GM19099 (cell line): ENCODE results near the gene TRIM47.
A peak's percentile ranks its signal among the peaks of the same experiment; 100 is the strongest.

Experiments used
- POLR2A ChIP-seq: IDR thresholded peaks from 3 replicates; pipeline ENCODE4 v1.6.1; 2011; ENCODE audit warnings: low read depth; ENCODE audit not compliant: insufficient read length; ENCODE audit errors: extremely low read depth

The TRIM47 gene

DNA sequence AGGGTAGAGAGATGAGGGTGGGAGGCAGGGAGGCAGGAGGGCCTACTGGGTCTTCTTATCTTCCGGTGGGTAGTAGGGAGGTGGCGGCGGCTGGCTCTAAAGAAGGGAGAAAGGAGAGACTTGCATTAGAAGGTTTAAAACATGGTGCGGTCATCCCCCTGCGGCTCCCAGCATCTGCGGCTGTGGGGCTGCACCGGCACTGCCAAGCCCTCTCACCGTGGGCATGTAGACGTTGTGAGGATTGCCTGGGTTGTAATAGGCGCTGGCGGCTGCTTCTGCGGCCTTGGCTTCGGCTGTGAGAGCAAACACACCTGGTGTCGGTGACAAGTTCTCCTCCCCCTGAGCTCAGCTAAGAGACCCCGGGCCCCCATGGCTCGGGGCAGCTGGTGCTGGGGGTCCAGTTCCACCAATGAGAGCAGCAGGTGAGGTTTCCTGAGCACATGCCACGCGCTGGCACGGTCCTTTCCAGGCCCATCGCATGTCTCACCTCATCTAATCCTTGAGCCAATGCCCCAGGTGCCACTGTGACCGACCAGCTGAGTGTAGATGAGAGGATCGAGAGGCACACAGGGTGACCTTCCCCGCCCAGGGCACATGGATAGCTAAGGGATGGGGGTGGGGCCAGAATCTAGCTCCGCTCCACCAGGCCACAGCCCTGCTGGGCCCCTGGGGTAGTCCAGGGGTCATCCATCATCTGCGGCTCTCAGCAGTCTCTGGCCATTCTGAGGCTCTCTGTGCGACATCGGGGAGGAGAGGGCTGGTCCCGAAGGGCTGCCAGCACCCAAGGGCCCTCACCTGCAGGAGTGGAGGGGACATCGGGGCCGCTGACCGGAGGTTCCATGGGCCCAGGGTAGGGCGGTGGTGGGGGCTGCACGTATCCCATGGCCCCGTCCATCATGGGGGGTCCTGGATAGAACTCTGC is 31.4 kb downstream of the TRIM47 start:
- no peak for TF ChIP-seq POLR2A

DNA sequence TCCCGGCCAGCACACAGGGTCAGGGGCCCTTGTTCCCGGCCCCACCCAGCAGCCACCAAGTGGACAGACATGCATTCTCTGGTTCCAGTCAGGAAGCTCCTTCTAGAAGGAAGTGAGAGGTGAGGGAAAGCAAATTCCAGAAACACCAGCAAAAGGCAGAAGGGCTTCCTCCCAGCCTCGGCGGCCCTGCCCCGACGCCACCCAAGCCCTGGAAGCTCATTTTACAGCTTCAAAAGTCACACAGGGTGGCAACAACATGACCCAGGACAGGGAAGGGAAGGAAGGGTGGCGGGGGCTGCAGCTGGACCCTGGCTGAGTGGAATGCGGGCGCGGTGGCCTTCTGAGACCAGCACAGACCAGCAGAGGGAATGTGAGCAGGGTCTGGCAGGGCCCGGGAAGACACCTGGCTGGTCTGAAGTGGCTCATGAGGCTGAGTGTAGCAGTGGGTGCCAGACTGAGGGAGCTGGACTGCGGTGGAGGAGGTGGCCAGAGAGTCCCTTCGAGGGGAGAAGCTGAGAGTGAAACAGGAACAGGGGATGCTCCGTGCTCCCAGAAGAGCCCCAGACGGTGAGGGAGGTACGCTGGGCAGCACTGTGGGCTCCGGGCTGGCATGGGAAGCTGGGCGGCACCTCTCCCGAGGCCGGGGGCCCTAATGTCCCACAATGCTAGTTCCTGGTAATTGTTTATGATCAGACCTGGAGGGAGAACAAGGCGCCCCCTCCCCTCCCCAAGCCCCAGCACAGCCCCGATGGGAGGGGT is 32.3 kb downstream of the TRIM47 start:
- TF ChIP-seq POLR2A = no peak

DNA sequence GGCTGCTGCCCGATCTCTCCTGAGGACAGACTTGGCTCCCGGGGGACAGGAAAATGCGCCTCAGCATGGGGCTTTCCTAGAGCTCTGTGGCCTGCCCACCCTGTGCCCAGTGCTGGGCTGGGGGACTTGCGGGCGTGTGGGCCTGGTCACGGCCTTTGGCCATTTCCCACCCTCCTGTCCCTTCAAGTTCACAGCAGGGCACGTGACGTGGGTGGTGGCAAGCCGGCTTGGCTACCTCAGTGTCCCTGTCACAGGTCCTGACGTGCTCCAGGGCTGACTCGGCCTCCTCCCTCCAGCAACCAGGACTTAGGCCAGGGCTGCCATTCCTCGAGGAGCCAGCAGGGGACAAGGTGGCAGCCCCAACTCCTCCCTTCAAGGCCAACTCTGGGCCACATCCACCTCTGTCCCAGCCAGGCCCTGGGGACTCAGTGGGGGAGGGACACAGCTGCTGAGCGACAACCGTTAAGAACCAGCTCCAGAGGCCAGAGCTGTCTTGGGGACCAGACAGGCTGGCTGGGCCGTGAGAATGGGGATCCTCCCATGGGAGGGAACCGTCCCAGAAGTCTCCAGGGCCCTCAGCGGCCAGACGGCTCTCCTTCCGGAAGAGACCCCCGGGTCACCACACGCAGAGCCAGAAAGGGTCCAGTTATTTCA is 33.2 kb downstream of the TRIM47 start:
- TF ChIP-seq POLR2A = peak; percentile 34

DNA sequence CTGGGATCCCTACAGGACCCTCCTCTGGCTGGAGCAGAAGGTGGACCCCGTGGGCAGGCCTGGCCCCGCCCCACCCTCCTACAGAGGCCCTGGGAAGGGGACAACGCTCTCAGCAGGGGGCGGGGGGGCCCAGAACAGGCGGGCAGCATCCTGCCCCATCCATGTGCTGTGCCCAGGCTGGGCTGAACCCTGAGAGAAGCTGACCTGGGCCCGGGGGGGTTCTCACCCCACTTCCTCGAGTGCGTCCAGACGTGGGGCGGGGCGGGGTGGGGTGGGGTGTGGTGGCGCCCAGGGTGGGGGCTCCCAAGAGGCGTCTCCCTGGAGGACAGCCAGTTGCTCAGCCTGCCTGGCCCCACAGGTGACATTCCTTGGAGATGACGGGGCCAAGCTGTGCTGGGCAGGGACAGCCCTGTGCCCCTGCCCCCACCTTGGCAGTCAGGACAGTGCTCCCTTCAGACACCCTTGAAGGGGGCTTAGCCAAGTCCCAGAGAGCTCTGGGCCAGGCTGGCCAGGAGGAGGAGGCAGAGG is 33.8 kb downstream of the TRIM47 start:
- no peak for TF ChIP-seq POLR2A

GRCh38 chr17:75843577-75844529 is 34.5 kb downstream of the TRIM47 start, which contains the start of gene UNC13D:
Gene UNC13D (minus strand): TSS chr17:75844404. CDS start chr17:75844337, 67 bp downstream.
- TF ChIP-seq POLR2A = peak; percentile 45

GRCh38 chr17:75842963-75843576 is 35.3 kb downstream of the TRIM47 start:
- no peak for TF ChIP-seq POLR2A

DNA sequence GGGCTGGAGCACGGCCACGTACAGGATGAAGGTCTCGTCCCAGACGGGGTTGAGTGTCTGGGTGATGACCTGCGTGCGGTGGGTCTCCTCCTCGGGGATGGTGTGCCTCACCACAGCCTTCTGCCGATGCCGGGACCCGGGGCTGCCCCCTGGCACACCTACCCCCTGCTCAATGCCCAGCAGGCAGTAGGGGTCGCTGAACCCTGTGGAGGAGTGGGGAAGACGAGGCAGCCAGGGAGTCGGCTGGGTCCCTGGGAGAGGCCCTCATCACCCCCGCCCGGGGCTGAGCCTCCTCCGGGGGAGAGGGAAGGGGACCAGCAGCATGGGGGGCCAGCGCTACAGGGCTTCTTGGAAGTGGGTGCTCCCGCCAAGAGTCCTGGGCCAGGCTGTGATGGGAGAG is 36.0 kb downstream of the TRIM47 start:
- no peak for TF ChIP-seq POLR2A

GRCh38 chr17:75840799-75841164 is 37.6 kb downstream of the TRIM47 start:
- no peak for TF ChIP-seq POLR2A

DNA sequence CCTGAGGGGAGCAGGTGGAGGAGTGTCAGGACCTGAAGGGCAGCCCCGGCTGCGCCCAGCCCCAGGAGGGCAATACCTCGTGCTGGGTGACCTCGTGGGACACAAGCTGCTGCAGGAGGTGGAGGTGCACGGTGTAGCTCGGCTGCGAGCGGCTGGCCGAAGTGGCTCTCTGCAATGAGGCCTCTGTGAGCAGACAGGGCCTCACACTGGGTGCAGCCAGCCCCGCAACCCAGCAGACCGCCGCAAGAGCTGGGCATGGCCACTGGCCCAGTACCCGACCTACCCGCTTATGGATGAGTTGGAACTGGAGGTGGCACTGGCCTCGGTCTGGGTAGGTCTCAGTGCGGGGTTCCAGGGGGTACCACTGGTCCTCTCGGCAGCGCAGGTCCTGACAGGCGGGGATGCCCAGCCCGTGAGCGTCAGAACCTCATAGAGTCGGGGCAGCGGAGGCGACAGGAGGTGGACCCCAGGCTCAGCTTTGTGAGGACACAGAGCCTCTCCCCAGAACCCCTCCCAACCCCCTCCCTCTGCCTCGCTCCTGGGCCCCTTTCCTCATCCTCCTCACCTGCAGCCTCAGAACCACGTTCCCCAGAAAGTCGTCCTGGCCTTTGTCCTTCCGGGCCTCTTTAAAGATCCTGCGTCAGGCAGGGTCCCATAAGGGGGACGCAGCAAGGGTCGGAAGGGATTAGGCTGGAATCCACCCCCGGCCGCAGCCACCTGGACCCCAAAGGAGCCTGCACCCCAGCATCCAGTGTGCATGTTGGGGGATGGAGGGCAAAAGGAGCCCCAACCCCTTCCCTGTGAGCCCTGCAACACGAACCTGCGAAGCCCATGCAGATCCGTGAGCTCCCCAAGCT is 38.2 kb downstream of the TRIM47 start:
- TF ChIP-seq POLR2A = no peak

- no peak for TF ChIP-seq POLR2A
These were observed 40.0 kb downstream of the TRIM47 start for GRCh38 chr17:75838410-75838809.

GRCh38 chr17:75837899-75838298 is 40.5 kb downstream of the TRIM47 start:
- no peak for TF ChIP-seq POLR2A

- no peak for TF ChIP-seq POLR2A
These were observed 41.8 kb downstream of the TRIM47 start for GRCh38 chr17:75836605-75837004.

DNA sequence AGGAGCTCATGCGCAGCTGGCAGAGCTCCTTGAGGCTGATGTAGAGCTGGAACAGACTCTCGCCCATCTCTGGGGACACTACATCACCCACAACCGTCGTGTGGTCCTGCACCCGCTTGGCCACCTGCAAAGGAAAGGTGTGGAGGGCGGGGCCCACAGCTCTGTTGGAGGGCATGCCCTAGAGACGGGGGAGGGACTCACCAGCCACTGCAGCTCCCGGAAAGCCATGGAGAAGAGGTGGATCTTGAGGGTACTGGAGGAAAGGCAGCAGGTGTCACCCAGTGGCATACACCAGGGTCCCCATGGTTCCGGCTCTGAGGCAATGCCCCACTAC is 42.8 kb downstream of the TRIM47 start:
- TF ChIP-seq POLR2A = no peak
